Measurements from ENCODE around the gene FIZ1.

FIZ1 gene

GRCh38 chr19:55636723-55637122 lies 37.4 kb upstream of the FIZ1 start:
- DNase-seq, result no peak

GRCh38 chr19:55635856-55636440 lies 36.6 kb upstream of the FIZ1 start:
- no peak for DNase-seq

- DNase-seq, result no peak
Measured at GRCh38 chr19:55635334-55635717, 36.0 kb upstream of the FIZ1 start.

GRCh38 chr19:55633861-55634260 lies 34.5 kb upstream of the FIZ1 start:
- DNase-seq, result no peak

- peak in 54 of 56 donors; percentile 19 to 95 (median 61) for DNase-seq
Measured at GRCh38 chr19:55632463-55632834, 33.1 kb upstream of the FIZ1 start.

GRCh38 chr19:55626350-55626749 lies 27.0 kb upstream of the FIZ1 start:
- no peak for DNase-seq

- no peak for DNase-seq
Measured at GRCh38 chr19:55625004-55625326, 25.6 kb upstream of the FIZ1 start.

- peak in 55 of 56 donors; percentile 64 to 97 (median 90) for DNase-seq
Measured at GRCh38 chr19:55624109-55625003, 25.0 kb upstream of the FIZ1 start, which contains the start of gene ZNF784. TSS of gene ZNF784 (minus strand) at chr19:55624566. CDS start at chr19:55624561, 5 bp downstream.

- DNase-seq, result no peak
Measured at GRCh38 chr19:55623561-55623960, 24.2 kb upstream of the FIZ1 start.

- DNase-seq, result no peak
Measured at GRCh38 chr19:55623130-55623529, 23.8 kb upstream of the FIZ1 start.

- no peak for DNase-seq
Measured at GRCh38 chr19:55622242-55622969, 23.1 kb upstream of the FIZ1 start.

- no peak for DNase-seq
Measured at GRCh38 chr19:55621673-55622231, 22.4 kb upstream of the FIZ1 start.

- DNase-seq, result no peak
Measured at GRCh38 chr19:55621205-55621672, 21.9 kb upstream of the FIZ1 start.

- no peak for DNase-seq
Measured at GRCh38 chr19:55620410-55621204, 21.3 kb upstream of the FIZ1 start.

GRCh38 chr19:55619286-55619685 lies 20.0 kb upstream of the FIZ1 start:
- DNase-seq, result no peak

GRCh38 chr19:55618426-55618825 lies 19.1 kb upstream of the FIZ1 start:
- DNase-seq, result no peak

GRCh38 chr19:55617426-55617825 lies 18.1 kb upstream of the FIZ1 start:
- DNase-seq, result no peak

- DNase-seq, result no peak
Measured at GRCh38 chr19:55616395-55616875, 17.1 kb upstream of the FIZ1 start.

GRCh38 chr19:55615543-55616394 lies 16.5 kb upstream of the FIZ1 start:
- DNase-seq, result no peak

All from nucleus accumbens (tissue), 56 donors.